ENCODE measurements around the gene ZDHHC9.

ZDHHC9 gene

DNA sequence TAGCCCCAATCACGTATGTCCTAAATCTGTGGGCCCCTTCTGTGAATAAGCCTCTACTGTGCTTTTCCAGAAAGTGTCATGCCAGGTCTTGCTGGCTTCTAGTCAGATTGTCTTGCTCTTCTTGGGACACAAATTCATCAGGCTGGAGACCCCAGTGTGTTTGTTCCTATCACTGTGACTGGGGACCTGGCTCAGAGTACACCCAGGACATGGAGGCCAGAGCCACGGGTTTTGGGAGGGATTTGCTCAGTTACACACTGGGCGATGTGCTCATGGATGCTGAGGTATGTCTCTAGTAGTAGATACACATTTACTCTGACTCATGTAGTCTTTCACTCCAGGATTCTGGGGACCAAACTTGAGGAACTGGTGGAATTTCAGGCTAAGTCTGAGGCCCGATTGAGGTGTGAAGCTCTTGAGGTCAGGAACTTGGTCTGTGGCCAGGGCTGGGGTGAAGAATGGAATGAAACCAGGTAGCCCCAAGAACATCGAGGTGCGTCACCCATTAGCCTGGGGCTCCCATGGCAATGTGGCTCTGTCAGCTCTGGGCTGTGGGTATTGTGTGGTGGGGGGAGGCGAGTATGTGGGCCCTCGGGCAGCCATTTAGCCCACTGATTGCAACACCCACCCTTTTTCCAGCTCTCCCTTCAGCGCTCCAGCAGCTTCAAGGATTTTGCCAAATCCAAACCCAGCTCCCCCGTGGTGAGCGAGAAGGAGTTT lies 56.2 kb downstream of the ZDHHC9 start:
- in situ Hi-C loops (cut with HindIII; ENCODE audit: low sequenced_read_pairs) = no loop called here

DNA sequence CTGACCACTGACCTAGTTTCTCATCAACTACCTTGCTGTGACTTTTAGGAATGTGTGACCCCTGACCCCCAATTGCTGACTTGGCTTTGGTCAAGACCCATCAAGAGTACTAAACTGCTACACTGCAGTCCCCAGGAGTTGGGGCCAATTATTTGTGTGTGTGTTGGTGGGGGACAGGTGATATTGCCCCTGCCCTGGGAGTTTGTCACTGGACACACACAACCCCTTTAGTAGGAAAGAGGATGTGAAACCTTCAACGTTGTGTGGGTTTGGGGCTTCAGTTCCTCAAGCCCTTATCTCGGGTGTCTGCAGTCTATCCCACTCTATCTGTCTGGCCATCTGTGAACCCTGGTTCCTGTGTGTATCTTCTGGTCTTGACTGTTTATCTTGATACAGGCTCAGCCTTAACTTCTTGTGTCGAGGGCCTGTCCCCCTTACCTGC lies 57.5 kb downstream of the ZDHHC9 start:
- in situ Hi-C loops (cut with HindIII; ENCODE audit: low sequenced_read_pairs) = no loop called here

DNA sequence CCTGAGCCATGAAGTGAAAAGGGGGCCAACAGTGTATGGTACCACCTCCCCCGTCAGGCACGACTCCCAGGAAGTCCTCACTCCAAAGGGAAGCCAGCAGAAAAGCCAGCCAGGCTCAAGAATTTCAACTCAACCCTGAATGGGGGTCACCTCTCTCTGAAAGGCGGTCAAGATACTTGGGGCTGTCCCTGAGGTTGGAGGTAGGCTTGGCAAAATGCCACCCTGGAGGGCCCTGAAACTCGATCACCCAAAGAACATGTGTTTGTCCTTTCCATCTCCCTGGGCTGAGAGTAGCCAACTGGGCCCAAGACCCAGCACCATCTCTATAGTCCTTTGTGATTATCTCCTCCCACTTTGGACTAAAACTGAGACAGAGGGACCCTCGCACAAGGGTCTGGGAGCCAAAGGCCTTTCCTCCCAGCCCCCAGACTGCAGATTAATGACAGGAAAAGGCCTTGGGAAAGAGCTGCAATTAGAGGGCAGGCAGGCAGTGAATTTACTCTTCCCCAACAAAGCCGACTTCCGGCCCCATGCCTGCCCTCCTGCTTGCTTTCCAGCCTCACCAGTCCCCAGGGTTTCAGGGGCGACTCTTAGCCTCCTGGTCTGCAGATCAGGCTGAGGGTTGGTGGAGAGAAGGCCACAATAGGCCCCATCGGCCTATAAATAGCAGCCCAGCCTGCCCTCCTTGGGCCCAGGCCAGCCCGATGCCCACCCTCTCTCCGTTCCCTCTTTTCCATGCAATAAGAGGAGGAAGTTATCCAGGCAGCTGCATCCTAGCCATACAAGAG lies 58.3 kb downstream of the ZDHHC9 start:
- in situ Hi-C loops (cut with HindIII; ENCODE audit: low sequenced_read_pairs) = no loop called here

DNA sequence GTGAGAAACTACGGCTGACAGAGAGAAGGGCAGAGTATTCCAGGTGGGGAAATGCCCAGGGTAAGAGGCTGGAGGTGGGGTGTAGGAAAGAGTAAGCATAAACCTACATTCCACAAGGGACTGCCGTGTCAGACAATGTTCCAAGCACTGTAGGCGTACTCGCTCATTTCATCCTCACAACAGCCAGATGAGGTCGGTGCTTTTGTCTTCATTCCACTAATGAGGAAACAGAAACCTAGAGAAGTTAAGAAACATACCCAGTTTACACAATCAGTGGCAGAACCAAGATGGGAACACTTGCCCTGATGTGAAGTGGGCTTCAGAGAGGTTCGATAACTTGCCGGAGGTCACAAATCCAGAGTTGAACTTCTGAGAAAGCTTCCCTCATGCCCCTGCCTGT lies 59.3 kb downstream of the ZDHHC9 start:
- in situ Hi-C loops (cut with HindIII; ENCODE audit: low sequenced_read_pairs) = no loop called here

DNA sequence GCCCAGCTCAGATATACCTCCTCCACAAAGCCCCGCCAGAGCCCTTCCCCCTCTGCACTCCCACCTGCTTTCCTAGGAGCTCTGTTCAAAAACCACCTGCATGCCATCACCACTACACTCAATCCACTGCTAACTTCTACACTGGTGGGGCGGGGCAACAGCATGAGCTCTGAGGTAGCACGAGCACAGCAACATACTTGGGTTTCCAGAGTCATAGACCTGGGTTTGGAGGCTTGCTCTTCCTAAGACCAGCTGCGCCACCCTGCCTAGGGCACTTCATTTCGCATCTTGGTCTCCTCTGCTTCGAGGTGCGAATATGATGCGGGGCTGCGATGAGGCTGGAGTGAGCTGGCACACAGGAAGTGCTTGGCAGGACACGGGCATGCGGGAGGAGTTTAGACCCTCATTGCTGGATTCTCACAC lies 60.4 kb downstream of the ZDHHC9 start:
- in situ Hi-C loops (cut with HindIII; ENCODE audit: low sequenced_read_pairs) = no loop called here

DNA sequence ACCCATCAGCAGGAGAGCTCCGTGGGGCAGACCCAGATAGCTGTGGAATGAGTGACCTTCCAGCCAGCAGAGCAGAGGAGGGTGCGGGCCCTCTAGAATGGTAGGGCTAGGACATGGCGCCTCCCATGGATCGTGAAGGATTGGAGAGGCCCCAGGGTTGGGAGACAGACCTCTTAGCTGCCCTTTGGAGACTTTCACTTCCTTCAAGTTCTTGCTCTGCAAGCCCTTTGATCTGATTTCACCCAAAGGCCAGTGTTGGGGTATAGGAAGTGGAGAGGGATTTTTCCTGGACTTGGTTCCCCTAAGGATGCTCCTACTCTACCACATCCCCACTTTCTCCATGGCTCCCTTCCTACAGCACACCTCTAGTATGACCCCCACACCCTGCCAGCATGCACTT lies 61.0 kb downstream of the ZDHHC9 start:
- in situ Hi-C loops (cut with HindIII; ENCODE audit: low sequenced_read_pairs) = no loop called here

DNA sequence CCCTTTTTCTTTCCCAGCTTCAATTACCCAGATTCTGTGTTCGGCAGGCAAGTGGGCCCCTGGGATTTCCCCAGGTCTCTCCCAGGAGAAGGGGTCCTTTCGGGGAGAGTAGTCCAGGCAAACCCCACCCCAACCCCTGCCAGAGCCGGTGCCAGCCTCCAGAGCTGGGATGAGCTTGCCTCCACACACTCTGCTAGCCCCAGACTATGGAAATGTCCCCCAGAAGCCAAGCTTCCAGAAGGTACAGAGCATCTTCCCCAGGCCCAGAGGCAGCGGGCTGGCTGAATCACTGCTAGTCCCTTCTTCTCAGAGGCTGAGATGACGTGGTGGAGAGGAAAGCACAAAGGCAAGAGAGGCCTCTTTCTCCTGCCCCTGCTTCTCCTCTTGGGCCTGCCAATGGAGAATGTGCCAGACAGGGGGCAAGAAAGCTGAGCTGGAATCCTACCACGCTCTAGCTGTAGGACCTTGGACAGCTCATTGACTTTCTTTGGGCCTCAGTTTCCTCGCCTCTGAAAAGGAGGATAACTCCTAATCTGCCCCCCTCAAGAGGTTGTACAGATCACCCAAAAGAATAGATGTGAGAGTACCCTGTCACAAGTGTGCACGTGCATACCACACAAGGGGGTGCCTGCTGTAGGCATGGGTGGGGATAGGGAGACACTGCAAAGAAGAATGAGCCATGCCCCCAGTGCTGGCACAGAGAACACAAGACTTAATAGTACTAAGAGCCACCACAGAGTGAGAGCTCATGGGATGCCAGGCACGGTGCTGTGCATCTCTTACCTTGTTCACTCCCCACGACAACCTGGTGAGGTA lies 61.8 kb downstream of the ZDHHC9 start:
- in situ Hi-C loops (cut with HindIII; ENCODE audit: low sequenced_read_pairs) = no loop called here

DNA sequence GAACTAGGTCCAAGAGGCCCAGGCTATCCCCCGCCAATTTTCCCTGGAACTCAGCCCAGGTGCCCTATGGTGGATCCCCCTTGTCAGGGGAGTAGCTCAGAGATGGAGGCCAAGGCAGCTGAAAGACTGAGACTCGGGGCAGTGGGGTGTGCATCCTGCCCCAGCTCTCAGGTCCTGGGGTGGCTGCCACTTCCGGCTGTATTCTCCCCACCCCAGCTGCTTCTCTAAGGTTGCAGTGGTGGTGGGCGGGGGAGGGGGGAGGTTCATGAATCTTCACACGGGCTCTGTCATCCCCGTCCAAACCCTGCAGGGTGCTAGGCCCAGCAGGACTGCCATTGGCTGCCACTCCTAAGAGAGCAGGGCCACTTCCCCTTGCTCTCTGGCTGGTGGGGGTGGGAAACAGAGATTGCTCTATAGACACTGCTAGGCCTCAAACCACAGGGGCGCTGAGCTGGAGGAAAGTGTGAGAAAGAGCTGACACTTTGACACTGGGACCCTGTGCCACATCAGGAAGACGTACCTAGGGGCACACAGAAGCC lies 62.5 kb downstream of the ZDHHC9 start:
- in situ Hi-C loops (cut with HindIII; ENCODE audit: low sequenced_read_pairs) = no loop called here

DNA sequence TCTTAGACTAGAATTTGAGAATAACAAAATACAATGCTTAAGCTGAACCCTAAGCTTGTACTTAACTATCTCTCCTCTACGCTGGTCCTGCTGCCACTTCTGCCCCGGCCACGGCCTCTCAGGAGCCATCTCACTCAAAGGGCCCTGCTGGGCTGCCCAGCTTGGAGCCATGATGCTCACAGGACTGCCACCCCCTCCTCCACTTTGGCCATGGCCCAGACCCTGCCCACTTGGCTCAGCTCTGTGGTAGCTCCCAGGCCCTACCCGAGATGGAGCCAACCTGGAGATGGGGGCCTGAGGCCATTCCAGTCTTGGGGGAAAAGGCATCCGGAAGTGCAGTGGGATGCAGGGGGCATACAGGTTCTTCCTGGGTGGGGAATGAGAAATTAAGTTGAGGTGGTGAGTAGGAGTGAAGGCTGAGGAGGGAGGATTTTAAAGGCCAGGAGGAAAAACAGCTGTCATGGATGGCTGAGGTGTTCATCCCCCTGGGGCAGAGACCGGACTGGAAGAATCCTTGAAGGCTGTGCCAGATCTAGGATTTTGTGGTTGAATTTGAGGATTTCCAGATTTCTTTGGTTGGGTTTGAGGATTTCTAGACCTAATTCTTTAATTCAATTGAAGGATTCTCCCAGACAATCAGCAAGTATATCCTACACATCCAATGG lies 63.1 kb downstream of the ZDHHC9 start:
- in situ Hi-C loops (cut with HindIII; ENCODE audit: low sequenced_read_pairs) = no loop called here

DNA sequence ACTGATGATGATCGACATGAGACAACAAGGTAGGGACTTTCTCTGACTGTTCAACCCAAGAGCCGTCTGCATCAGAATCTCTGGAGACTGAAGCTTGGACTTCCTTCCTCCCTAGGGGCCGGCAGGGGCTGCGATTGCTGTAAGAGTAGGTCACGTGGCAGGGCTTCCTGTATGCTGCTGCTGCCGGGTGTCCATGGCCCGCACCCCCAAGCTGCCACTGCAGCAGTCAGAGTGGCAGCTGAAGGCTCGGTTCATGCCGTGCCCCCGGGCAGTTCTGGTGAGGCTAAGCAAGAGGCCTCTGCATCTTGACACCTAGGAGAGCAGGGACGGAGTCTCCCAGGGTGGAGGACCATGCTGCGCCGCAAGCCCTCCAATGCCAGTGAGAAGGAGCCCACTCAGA lies 63.9 kb downstream of the ZDHHC9 start, which contains the start of gene SASH3:
SASH3 (plus strand) TSS at position 203 of the 400 bp plus-strand sequence; CDS start at position 352, 149 bp downstream.
- in situ Hi-C loops (cut with HindIII; ENCODE audit: low sequenced_read_pairs) = no loop called here

DNA sequence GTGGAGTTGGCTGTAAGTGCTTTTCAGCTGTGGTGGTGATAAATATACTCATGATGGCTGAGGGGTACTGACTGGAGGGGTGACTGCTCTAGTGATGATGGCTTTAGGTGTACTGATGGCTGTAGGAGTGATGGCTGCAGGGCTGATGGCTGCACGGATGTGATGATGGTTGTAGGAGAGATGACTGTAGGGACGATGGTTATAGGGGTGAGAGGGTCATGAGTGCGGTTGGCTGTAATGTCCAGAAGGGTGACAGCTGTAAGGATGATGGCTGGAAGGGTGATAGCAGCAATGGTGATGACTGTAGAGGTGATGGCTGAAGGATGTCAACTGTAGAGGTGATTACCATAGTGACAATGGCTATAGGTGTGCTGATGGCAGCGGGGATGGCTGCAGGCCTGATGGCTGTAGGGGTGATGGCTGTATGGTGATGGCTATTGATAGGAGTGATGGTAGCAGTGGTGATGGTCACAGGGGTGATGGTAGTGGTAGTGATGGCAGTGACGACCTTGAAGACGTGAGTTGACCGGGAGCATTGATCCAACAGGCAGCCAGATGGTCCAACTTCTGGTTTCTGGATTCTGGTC lies 64.5 kb downstream of the ZDHHC9 start:
- in situ Hi-C loops (cut with HindIII; ENCODE audit: low sequenced_read_pairs) = no loop called here

DNA sequence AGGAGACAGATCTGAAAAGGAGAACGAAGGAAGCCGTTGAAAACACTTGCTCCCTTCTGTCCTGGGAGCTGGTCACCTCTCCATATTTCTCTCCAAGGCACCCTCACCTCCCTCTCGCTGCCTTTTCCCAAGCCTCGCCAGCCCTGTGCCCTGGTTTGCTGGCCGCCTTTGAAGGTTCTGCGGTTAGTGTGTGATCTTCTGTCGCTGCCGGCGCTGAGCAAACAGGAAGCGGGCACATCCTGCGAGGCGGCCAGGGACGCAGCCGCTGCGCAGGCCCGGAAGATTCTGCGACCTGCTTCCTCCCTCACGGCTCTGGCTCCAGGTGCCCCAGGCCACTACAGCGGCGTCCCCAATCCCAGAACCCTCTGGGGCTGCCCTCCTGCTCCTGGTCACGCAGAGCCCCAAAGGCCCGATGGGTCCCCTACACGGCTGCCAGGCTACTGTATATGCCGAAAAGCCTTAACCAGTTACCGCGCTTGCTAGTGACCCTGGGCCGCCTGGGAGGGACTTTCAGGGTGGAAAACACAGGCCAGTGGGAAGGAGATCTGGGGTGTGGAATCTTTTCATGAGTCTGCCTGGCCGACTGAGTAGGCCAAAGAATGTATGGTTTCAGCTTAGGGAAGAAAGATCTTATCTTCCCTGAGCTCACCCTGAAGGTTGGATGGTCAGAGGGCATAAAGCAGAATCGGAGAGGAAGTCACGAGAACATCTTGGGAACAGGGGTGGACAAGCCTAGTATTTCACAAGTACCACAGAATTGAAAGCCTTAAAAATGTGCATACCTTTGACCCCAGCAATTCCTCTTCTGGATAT lies 66.3 kb downstream of the ZDHHC9 start:
- in situ Hi-C loops (cut with HindIII; ENCODE audit: low sequenced_read_pairs) = no loop called here

DNA sequence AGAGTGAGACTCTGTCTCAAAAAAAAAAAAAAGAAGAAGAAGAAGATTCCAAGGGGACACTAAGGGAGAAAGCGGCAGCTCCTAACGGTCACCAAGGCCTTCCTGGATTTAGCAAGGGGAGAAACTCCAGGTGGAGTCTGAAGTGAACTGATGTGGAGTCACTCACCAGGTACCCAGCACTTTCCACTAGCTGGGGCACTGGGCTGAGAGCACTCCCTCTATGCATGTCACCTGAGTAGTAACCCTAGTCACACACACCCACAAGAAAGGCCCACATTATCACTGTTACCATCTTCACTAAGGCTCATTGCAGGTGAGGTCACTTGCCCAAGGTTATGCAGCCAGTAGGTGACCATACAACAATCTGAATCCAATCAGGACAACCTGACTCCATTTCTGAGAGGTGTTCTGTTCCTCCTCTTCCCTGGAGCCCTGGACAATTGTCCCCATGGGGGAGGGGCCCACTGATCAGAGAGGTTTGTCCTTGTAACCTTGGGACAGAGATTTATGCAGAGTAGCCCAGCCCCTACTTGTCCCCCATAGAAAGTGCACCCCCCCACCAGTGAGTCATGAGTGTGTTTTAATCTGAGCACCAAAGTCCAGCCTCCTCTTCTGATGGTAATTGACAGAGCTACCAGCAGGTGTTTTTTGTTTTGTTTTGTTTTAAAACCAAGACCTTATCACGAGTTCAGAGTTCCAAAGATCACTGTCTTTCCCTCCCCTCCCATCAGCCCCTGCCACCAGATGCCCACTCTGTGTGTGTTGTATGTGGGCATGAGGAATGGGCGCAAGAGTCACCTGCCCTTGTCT lies 69.8 kb downstream of the ZDHHC9 start:
- in situ Hi-C loops (cut with HindIII; ENCODE audit: low sequenced_read_pairs) = no loop called here

DNA sequence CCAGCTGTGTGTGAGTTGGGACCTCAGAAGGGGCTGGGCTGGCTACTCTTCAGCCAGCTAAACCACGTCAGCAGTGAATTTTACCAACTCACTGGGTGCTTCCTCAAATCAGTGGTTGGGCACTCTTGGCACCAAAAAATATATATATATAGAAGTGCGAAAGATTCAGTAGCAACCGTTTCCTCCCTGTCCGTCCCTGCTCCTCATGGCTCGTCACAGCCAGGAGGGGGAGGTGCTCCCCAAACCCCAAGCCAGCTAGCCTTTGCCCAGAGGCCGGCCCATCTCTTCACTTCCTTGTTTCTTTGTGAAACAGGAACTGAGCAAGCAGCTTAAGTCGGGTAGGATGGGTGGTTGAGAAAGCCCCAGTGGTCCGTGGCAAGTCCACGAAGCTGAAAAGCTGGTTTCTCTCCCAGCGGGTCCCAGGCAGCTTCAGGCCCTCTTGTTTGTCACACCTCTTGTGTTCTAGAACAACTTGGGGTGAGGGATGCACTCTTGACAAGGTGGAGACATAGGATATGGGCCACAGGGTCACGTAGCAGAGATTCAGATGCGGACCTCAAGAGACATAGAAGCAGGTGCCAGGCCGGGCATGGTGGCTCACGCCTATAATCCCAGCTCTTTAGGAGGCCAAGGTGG lies 70.8 kb downstream of the ZDHHC9 start:
- in situ Hi-C loops (cut with HindIII; ENCODE audit: low sequenced_read_pairs) = no loop called here

DNA sequence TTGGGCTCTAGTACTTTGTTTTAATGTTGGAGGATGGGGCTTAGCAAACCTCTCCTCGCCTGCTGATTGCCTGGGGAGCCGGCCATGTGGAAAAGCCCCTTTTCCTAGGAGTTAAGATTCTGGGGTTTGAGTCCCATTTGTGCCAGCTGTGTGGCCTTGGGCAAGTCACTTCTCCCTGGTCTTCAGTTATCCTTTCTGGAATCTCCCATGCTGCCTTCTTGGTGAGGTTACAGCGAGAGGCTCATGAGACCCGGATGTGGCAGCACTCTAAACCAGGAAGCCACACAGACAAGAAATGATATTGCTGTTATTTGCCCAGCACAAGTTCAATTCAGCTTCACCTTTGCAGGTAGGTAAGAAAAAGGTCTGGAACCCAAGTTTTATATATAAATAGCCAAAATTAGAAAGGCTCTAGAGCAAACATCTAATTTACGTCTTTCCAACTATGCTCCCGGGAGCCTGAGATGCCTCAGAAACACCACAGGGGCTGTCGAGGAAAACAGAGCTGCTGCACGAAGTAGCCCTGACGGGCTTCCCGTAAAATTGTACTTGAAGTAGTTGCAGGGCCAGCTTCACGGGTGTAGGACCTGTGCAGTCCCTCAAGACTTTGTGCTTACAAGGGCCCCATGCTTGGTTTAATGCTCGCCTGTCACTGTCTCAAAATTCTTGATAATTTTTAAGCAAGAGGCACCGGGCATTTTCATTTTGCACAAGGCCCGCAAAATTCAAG lies 72.3 kb downstream of the ZDHHC9 start:
- in situ Hi-C loops (cut with HindIII; ENCODE audit: low sequenced_read_pairs) = no loop called here

DNA sequence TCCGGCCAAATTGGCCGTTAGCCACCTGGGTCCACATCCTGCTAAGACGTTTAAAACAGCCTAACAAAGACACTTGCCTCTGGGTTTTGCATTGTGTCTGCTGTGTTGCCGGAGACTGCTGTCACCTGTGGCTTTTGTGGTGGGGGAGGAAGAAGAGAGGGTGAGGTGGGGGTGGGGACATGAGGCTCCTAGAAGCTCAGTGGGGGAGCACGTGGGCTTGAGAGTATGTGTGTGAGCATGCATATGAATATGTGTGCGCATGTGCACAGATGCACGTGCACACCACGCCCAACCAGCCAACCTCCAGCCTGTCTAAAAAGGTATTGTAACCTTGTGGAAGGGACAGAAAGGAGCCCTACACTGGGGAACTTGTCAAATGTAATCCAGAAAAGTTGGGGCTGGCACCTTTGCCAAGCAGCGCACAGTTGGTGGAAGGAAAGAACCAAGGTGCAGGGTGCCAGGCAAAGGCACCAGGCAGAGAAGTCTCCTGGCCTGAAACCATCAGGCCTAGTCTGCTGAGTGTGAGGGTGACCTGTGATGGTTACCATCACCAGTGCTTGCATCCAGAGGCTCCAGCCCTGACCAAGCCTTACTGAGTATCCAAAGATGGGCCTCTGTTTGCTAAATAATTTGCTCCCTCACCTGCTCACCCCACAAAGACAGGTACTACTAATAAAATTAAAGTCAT lies 74.1 kb downstream of the ZDHHC9 start:
- in situ Hi-C loops (cut with HindIII; ENCODE audit: low sequenced_read_pairs) = no loop called here

Data from DLD1 (cell line).